AG10803 (cell line): ENCODE measurements around the gene GORASP1.

ENCODE experiments used
- DNase-seq: peaks from one replicate; pipeline ENCODE4 v3.0.0; 2010; ENCODE audit warnings: low read depth
- H3K4me3 ChIP-seq: 2 replicates; pipeline ENCODE4 v1.5.1; 2011; ENCODE audit warnings: mild to moderate bottlenecking, low read length, control low read depth
- TF ChIP-seq, protein P1 (sequence below): conservative IDR thresholded peaks from 2 replicates; pipeline ENCODE4 v1.5.1; 2011; ENCODE audit warnings: mild to moderate bottlenecking, low read length, control low read depth, inconsistent platforms

GORASP1 gene

DNA sequence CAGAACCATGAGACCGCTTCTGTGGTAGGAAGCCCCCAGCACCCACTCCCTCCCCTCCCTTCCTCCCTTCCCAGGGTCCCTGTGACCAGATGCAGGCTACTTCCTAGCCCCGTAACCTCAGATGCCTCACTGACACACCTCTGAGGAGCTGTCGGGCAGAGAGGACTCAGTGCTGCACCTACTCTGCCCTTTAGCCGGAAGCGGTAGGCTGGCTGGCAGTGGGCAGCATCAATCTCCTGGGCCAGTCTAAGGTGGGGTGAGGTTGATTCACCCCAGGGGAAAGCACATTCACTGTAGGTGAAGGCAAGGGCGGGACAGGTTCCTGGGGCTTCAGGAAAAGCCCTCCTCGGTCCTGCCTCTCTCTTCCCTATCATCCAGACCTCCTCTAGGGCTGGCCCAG, 26.9 kb upstream of the GORASP1 start:
- TF ChIP-seq, protein P1, sequence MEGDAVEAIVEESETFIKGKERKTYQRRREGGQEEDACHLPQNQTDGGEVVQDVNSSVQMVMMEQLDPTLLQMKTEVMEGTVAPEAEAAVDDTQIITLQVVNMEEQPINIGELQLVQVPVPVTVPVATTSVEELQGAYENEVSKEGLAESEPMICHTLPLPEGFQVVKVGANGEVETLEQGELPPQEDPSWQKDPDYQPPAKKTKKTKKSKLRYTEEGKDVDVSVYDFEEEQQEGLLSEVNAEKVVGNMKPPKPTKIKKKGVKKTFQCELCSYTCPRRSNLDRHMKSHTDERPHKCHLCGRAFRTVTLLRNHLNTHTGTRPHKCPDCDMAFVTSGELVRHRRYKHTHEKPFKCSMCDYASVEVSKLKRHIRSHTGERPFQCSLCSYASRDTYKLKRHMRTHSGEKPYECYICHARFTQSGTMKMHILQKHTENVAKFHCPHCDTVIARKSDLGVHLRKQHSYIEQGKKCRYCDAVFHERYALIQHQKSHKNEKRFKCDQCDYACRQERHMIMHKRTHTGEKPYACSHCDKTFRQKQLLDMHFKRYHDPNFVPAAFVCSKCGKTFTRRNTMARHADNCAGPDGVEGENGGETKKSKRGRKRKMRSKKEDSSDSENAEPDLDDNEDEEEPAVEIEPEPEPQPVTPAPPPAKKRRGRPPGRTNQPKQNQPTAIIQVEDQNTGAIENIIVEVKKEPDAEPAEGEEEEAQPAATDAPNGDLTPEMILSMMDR, result no peak
- DNase-seq, result no peak
- no peak overlapping the region for H3K4me3 ChIP-seq

- no peak for DNase-seq
- H3K4me3 ChIP-seq, result no peak overlapping the region
- TF ChIP-seq, protein P1, result no peak
Observed at GRCh38 chr3:39133822-39134221, 26.4 kb upstream of the GORASP1 start.

DNA sequence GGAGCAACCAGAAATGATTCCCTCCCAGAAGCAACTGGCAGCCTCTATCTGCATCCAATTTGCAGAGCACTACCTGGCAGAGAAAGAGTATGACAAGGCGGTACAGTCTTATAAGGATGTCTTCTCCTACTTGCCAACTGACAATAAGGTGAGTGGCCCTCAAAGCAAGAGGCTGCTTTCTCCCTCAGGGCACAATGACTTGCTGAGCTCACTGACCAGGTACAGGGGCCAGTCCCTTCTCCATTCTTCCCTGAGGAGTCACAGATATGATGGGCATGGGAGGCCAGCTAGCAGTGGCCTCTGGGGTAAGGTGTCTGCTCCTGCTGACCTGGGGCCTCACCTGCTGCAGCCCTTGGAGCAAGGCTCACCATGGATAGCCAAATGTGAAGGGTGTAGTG, 25.7 kb upstream of the GORASP1 start:
- no peak overlapping the region for H3K4me3 ChIP-seq
- TF ChIP-seq, protein P1, result no peak
- no peak for DNase-seq

DNA sequence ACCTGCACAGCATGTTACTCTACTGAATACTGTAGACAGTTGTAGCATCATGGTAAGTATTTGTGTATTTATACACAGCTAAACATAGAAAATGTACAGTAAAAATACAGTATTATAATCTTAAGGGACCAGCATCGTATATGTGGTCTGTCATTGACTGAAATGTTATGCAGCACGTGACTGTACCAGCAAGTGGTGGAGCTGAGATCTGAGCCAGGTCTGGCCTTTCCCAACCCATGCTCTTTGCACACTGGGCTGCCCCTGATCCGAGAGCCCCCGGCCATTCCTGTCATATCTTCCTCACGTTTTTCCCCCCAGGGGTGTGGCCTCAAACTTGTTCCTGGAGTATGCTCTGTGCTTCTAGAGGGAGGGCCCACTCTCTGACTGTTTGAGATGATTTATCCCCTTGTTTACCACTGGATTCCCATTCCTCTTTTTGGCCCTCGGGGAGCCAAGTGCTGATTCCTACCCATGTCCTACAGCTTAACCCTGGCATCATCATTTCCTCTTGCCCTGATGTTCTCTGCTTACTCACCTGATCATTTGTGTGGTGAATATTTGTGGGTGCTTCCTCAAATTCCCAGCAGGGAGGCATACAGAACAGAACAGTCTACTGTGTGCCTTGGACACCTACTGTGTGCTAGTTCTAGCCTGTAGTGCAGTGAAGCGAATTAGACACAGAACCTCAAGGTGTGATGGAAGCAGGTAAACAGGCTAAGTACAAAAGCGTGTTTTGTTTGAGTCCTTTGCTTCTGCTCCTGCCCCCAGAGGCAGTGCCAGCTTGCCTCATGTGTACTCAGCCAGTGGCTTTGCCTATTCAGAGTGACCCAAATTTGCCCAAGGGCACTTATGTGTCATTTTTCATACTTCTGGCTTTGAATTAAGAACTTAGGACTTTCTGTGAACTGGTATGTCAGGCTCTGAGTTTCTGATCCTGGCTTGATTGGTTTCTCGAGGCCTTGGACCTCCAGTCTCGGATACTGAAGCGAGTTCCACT, 25.0 kb upstream of the GORASP1 start:
- DNase-seq, result no peak
- TF ChIP-seq, protein P1, result no peak
- no peak overlapping the region for H3K4me3 ChIP-seq

DNA sequence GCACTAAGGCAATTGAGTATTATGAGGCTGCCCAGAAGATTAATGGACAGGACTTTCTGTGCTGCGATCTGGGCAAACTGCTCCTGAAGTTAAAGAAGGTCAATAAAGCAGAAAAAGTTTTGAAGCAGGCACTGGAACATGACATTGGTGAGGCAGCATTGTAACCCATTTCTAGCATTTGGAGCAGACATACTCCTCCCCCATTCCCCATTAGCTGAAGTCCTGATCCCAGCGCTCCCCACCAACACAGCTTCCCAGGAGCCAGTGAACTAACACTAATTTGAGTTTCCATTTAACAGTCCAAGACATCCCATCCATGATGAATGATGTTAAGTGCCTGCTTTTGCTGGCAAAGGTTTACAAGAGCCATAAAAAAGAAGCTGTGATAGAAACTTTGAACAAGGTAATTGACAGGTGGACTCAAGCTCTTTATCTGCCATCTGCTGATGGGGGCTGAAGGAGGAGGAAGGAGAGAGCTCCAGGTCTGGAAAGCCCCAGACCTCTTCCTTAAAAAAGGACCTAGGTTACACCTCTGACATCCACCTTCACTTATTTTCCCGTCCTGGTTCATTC, 23.4 kb upstream of the GORASP1 start:
- TF ChIP-seq, protein P1, result no peak
- no peak for DNase-seq
- H3K4me3 ChIP-seq, result no peak overlapping the region

GRCh38 chr3:39130026-39130425, 22.6 kb upstream of the GORASP1 start:
- H3K4me3 ChIP-seq, result no peak overlapping the region
- TF ChIP-seq, protein P1, result no peak
- no peak for DNase-seq

DNA sequence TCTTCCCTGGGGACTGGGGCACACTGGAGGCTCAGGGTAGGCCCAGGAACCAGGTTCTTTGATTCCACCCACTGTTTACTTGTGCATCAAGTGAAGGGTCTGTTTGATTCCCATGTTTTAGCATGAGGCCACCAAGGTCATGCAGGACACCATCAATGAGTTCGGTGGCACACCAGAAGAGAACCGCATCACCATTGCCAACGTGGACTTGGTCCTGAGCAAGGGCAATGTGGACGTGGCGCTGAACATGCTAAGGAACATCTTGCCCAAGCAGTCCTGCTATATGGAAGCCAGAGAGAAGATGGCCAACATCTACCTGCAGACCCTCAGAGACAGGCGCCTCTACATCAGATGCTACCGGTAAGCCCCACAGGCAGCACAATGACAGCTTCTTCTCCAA, 21.5 kb upstream of the GORASP1 start:
- TF ChIP-seq, protein P1, result no peak
- DNase-seq, result no peak
- H3K4me3 ChIP-seq, result no peak overlapping the region
